Retina (tissue), 1 donor: Measurements from ENCODE around the gene ZNF436.
"Not testable (repeated sequence)": the region's sequence is repeated elsewhere in the genome, so short reads cannot be mapped to it uniquely, and the experiment has no call there.

ENCODE experiments used
- DNase-seq: peaks from one replicate; pipeline ENCODE4 v3.0.0-alpha.2; 2016

ZNF436 gene

DNA sequence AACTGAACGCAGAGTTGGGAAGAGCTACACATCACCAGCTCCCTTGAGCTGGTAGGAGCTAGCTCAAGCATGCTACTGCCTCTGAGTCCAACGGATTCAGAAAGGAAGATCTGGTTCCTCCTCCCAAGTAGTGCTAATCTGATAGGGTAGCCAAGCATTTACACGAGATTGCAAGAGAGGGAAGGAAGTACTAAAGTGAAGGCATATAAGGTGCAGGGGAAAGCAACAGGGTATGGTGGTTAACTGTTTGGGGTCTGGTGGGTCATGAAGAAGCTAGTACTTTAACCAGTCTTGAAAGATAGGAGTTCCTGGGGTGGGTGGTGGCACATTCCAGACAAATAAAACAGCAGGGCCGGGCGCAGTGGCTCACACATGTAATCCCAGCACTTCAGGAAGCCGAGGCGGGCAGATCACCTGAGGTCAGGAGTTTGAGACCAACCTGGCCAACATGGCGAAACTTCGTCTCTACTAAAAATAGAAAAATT lies 20.2 kb upstream of the ZNF436 start:
- no peak for DNase-seq

DNA sequence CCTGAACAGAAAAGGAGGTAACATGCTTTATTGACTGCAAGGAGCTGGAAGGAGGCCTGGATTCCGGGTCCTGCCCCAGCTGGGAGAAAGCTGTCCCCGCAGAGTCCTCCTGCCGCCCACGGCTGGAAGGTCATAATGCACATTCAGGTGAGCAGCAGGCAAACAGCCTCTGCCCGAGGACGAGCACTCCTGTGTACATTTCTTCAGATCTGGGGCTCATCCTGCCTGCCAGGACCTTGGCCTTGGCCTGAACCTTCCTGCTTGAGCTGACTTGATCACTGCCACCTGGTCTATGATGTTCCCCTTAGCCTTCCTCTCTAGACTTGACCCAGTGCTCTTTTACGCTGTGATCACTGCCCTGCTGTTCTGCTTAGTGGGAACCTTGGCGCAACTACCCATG lies 17.9 kb upstream of the ZNF436 start:
- DNase-seq, result no peak

DNA sequence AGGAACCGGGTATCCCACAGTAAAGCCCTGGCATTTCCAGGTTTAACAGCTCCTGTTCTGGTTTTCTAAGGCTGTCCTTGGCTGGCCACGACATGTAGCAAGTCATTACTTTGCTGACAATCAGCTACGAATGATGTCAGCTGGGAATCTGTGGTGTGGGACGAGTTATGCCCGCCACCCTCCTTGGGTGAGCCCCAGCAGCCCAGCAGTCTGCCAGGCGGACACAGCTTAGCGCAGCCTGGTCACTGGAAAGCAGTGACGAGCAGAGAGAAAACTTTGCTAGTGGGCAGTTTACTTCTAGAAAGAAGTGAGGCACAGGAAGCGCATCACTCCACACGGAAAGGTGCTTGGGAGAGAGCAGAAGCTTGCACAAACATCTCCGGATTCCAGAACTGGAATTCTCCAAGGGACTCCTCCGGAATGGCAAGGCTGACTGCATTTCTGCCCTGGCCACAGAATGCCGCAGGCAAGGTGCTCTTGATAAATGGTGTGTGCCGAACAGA lies 15.5 kb upstream of the ZNF436 start:
- no peak for DNase-seq

DNA sequence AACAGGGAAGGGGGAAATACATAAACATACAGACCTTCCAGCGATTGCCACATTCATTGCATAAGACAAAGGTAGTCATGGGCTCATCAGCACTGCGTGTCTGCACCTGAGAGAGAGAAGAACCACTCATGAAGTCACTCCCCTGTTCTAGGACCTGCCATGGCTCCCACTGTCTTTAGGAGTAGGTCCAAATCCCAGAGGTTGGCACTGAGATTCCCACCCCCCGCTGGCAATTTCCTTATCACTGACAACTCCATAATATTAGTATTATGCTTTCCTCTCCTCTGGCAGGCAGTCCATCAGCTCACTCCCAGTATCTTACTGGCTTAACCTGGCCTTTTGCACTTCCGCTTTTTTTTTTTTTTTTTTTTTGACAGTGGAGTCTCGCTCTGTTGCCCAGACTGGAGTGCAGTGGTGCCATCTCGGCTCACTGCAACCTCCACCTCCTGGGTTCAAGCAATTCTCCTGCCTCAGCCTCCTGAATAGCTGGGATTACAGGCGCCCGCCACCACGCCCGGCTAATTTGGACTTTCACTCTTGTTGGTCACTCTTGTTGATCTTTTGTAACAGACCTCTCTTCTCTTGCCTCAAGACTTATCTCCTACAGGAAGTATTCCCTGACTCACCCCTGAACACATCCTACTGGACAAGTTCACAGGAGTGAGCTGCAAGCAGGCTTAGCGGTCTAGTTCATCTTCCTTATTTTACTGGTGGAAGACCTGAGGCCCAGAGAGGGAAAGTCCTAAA lies 14.8 kb upstream of the ZNF436 start:
- no peak for DNase-seq

DNA sequence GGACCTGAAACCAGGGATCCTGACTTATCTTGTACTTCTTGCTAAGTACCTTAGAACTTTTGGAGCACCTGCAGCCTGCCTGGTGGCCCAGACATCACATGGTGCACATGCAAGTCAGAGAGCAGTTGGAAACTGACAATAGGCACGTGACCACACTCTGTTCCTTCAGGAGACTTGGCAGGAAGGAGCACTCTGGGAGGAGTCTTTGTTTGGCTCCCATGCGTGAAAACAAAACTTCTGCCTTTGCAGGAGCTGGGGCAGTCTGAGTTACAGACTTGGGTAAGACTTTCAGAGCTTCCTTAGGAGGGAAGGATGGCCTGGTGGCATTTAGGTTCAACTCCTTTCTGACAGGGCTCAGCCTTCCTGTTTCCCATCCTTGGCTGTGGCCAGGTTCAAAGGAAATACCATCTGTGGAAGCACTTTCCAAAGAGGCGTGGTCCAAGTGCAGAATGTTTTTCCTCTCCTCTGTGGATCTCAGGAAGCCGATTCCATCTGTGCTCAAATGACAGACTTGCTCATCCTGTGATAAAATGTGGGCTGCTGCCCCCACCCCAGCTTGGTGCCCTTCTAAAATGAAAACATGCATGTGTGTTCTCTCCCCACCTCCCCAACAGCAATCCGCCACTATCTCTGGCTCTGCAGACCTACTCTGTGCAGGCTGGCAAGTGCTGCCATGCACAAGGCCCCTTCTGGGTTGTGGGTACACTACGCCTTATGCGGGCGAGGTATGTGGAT lies 14.1 kb upstream of the ZNF436 start:
- no peak for DNase-seq

DNA sequence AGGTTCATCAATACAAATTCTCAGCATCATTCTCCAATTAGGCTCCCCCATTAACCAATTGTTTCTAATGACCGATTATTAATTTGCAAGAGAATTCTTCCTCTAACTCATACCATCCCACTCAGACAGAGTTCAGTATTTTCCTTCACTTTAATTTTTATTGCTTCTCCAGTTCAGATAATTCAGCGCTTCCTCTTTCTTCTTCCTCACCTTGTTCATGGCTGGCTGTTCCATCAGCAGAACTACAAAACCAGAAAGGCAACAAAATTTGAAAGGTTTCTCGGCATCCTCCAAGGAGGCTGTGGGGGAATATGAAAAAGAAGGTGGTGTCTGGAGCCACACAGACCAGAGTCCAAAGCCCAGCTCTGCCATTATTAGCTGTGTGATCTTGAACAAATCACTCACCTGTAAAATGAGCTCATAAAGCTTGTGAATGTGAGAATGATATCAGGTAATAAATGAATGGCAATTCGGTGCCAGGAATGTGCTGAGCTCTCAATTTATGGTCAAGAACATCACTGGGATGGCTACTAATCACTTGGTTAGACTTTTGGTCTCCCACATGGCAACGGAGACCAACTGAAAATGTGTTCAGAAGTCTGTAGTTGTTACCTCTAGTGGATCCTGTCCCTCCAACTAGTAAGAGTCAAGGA lies 11.7 kb upstream of the ZNF436 start:
- no peak for DNase-seq

DNA sequence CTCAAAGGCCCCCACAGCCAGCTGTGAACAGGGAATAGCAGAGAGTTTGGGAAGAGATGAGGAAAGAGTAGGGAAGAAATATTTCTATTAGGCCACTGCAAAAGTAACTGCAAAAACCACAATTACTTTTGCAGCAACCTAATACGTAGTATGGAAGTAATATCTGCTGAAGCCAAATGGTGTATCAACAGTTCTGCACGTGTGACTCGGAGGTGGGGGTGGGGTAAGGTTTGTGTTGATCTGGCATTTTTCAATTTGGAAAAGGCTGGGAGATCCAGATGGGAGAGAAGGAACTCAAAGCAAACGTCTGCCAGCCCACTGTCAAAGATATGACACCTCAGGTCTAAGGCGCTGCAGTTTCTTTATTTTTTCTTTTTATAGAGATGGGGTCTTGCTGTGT lies 11.1 kb upstream of the ZNF436 start:
- DNase-seq, result no peak

DNA sequence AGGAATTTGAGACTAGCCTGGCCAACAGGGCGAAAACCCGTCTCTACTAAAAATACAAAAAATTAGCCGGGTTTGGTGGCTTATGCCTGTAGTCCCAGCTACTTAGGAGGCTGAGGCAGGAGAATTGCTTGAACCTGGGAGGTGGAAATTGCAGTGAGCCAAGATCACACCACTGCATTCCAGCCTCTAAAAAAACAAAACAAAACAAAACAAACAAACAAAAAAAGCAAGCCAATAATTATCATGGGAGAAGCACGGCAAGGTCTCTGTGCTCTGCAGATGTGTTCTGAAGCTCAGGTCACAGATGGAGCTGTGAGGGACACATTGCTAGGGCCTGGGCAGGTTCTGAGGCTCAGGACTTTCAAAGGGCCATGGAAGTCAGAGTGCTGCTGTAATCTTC lies 10.6 kb upstream of the ZNF436 start:
- DNase-seq, result not testable (repeated sequence)

DNA sequence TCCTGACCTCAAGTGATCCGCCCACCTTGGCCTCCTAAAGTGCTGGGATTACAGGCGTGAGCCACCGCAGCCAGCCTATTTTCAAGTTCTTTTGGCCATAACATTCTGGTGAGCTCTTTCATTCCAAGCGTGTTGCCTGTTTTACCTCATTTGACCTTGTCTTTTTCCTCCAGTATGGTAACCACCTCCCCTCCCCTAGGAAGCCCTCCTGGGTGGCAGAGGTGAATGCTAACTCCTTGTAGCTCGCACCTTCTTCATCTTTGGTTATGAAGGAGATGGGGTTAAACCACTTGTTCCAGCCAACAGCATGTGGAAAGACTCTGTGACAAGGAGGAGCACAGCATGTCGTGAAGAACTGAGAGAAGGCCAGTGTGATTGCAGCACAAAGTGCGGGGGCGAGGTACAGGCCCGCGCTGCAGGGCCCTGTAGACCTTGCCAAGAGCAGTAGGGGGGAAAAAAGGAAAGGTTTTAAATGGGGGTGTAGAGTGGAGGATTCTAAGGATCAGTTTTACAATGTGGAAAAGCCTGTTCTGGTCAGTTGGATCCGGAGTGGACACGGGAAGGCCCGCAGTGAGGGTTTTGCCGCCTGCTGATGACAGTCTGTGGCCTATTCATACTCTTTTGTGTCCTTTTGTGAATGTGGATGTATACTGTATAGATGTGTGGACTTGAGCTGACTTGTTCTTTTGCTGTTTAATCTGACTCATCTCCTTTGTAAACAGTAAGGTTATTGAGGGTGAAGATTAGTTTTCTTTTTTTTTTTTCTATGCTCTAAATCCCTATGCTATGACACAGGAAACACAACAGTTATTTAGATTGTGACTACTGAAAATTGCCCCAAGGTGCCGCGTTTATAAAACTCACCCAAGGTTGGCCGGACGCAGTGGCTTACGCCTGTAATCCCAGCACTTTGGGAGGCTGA lies 7.5 kb upstream of the ZNF436 start:
- no peak for DNase-seq

DNA sequence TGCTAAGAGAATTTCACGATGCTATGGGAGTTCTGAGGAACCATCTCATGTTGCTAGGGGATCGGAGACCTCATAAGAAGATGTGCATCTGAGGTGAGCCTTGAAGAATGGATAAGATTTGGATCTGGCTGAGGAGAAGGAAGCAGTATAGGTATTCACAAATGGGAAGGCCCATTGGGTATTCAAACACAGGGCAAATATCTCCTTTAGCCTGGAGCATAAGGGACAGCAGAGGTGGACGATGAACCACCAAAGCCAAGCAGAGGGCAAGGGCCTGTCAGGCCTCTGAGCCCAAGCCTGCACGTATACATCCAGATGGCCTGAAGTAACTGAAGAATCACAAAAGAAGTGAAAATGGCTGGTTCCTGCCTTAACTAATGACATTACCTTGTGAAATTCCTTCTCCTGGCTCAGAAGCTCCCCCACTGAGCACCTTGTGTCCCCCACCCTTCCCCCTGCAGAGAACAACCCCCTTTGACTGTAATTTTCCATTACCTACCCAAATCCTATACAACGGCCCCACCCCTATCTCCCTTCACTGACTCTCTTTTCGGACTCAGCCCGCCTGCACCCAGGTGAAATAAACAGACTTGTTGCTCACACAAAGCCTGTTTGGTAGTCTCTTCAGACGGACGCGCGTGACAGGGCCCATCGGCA lies 4.6 kb upstream of the ZNF436 start:
- not testable (repeated sequence) for DNase-seq

DNA sequence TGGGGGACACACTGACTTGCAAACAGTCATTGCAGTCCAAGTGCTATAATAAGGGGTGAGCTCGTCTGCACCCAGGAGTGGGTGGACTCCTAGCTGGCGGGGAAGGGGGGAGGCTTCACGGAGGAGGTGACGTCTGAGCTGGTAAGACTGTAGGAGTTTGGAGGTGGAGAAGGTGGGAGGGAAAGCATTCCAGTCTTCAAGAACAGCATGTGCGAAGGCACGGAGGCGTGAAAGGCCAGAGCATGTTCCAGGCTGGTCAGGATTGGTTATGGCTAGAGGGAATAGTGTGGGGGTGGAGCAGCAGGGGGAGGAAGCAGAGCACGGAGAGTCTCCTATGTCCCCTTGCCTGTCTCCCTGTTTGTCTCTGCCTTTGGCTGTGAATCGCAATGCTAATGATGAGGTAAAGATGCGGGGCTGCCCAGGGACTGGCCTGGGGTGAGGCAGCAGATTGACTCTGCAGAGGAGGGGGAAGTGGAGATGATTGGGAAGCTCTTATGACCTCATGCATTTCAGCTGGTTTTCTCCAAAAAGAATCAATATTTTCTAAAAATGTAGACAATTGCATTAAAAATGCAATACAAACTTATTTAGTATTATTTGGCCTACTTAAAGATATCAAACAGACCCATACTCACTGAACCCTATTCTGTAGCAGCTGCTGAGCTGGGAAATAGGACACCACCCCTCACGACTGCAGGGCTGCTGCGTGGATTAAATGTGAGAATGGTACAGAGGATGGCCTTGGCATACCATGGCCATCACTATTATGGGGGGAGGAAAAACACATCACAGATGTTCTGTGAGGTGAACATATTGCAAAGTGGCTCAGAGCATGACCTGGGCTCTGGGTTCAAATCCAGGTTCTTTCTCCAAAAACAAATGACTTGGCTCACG lies 2.6 kb upstream of the ZNF436 start:
- no peak for DNase-seq

DNA sequence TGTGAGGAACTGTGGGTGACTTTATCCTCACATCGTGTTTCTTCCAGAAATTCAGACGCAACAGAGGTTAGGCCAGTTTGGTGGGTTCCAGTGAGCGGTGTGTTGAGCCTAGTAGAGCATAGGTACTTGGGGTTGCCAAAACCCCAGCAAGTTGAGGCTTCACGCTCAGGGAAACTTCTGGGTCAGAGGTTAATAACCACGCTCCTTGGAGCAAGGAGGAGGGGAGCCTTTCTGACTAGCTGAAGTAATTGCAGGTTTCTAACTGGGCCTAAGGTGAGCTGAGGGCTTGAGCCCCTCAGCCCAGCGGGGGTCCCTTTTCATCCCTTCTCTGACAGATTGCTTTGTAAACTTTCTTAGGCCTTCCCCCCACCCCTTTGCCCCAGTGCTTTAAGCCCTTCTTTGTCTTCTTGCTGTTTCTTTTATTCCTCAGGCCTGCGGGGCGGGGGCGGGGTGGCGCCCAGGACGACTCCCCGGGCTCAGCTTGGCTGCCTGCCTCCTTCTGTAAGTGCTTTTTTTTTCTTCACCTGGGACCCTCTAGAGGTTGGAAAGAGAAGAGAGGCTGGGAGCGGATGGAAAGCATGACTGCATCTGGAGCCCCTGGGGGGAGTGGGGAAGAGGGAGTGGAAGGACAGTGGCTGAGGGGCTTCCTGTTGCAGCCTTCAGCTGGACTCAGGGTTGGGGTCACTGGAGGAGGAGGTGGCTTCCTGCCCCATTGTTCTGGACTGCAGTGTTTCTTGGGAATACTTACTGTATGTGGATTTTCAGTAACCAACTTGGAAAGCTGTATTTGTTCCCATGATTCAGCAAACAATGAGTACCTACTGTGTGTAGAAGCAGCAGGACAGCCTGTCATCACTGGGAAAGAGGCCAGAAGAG lies 1.3 kb upstream of the ZNF436 start:
- DNase-seq, result peak; percentile 79

DNA sequence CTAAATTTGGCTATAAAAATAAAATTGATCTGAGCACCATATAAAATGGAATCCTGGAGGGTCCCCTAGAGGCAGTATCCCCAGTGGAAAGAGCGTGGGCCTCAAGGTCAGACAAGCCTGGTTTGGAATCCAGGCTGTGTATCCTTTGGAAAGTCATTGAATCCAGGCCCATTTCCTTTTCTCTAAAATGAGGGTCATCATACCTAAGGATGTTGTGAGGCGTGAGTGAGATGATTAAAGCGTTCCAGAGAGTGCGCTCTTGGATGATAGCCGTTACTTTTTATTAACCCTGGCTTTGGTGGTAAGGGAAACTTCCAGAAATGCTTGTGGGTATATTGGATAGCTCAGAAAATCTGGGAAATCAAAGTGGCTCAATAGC lies 683 bp upstream of the ZNF436 start:
- DNase-seq, result peak; percentile 36

DNA sequence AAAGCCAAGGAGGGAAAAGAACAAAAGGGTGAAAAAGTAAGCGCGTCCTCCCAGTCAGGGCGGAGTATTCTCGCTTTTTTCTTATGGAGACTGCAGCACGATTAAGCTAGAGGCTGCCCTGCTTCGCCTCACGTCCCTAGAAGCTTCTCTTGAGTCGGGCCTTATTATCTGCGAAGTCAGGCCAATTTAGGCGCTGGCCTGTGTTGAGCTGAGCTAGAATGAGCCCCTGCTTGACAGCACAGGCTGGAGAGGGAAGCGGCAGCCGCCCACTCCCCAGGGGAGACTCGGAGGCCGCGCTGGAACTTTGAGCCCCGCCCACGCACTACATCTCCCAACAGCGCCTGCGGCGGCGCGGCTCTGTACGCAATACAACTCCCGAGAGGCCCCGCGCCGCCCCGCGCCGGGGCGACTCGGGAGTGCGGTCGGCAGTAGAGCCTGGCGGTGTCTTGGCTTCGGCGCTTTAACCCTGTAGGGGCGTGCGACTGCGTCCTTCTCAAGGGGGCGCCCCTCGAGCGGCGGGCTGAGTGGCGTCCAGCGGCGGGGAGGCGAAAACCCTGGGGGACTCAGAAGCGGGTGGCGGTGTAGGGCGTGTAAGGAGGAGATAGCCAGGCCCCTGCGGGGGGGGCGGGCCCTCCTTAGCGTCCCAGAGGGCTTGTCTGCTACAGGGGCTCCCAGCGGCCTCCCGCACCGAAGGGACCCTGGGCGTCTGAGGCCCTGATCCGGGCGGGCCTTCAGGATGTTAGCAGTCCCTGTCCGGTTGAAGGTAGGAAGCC lies 888 bp downstream of the ZNF436 start:
- peak; percentile 98 for DNase-seq

DNA sequence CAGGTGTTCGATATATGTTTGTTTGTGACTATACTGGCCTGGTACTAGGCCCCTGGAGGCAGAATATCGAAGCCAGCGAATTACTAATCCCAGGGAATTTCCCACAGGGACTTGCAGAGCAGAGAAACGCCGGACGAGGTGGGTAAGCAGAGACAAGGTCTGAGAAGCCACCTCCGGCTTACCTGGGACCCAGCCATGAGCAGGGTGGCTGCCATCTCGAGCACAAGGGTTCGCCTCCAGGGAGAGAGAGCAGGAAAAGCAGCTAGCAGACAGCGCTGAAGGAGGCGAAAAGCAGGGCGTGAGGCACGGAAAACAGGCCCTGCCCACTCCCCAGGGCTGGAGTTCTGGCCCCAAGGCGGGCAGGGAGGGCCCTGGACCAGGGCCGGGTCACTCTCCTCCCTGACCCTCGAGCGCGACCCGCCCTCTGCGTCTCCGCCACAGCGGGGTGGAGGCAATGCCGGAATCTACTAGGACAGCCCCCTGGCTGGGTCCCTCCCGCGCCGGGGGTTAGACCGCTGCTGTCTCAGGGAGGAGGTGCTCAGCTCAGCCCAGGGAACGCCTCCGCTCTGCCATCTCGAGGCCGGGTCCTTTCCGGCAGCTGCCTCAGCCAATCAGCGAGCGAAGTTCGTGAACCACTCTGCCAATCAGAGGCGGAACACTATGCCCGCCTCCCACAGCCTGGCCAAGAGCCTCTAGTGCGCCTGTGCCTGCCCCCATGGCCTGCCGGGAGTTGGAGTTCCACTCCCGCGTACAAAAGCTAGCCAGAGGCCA lies 1.7 kb downstream of the ZNF436 start:
- DNase-seq, result peak; percentile 97

DNA sequence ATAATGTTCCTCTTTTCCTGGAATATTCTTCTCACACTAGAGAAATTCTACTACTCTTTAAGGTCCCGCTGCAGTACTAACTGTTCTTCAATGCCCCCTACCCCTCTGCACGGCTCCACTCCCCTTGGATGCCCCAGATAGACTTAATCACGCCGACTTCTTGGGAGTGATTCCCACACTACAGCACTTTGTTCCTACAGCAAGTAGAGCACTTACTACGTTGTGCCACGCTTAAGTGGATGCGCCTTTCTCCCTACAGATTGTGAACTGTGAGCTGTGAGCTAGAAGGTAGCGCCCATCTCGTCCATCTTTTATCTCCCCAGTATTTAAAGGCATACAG lies 2.2 kb downstream of the ZNF436 start:
- DNase-seq, result no peak

DNA sequence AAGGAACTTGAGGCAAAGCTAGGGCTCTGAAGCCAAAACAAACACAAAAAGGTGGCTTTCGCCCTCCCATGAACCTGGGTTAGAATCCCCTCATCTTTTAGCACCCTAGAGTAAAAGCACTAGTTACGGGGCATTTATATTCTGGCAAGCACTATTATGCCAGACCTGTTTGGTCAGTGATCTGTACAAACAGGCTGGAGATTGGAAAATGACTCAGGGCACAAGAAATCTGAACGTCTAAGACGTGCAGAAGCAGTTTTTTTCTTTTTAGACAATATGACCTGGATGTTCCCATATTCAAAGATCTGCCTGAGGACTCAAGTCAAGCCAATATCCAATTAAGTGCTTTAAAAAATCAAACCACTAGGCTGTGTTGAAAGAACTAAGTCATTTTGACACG lies 3.0 kb downstream of the ZNF436 start:
- no peak for DNase-seq

DNA sequence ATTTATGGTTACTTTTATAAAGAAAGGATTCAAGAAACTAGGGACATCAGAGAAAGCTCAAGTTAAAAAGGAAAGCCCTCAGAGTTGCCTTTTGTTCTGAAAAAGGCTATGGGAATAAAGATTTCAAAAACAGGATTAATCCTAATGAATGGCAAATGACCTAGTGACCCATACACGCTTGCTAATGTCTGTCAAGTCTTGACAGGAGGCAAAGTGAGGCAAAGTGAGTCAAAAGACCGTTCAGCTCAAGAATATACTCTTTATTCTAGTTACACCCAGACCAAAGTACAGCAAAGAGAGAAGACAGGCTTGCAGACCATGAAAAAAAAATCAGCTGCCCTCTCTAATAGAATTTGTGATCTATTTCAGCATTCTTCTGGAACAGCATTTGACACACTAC lies 3.5 kb downstream of the ZNF436 start:
- DNase-seq, result no peak
